A549 (cell line): ENCODE data around the gene PLET1. TPM values are rescaled to one million over a fixed set of nuclear protein-coding genes. Genes with fewer than 3 reads are reported as not detected.

Source experiments
- ATAC-seq, 2 experiments: fragments of 200-7000 bp in 1 of 2; fragments of >200 bp in 1 of 2; cut with Nextera tagmentation in 1 of 2; cut with Tn5 transposase in 1 of 2; 3 replicates each; pipeline versions ENCODE4 v1.8.0 to v1.9.1; 2018 to 2020; ENCODE audit warnings: mild to moderate bottlenecking in 1 of 2, moderate library complexity in 1 of 2
- CTCF ChIA-PET: fragments of 300-600 bp; sonication (Branson Sonifier 250); formaldehyde crosslinking; extraction: SDS; loops from one replicate; lab custom pipeline; 2021; ENCODE audit warnings: antibody characterized with exemption, inconsistent platforms; lab: Yijun Ruan, JAX
- POLR2A ChIA-PET: fragments of 350-600 bp; formaldehyde crosslinking; extraction: SDS; loops from one replicate; lab custom pipeline; 2021; ENCODE audit warnings: antibody characterized with exemption, inconsistent platforms; lab: Yijun Ruan, JAX
- DNase-seq, 2 experiments: peaks; one replicate each; pipeline versions ENCODE4 v3.0.0 to v3.0.0-alpha.2; 2011 to 2016; ENCODE audit warnings: low read depth in 1 of 2, low spot score in 1 of 2
- FAIRE-seq: peaks from 2 replicates; lab custom pipeline; 2011; peaks lifted over from hg19 to GRCh38; lab: Jason Lieb, UNC
- H3K27ac ChIP-seq, 2 experiments: fragments of >200 bp; sonication (Bioruptor Twin); formaldehyde crosslinking; 3 replicates each; pipeline ENCODE4 v1.5.1; 2016 to 2017
- H3K4me1 ChIP-seq: fragments of >200 bp; sonication (Bioruptor Twin); formaldehyde crosslinking; 3 replicates; pipeline ENCODE4 v1.6.1; 2016
- H3K4me2 ChIP-seq: fragments of >200 bp; sonication (Bioruptor Twin); formaldehyde crosslinking; 3 replicates; pipeline ENCODE4 v1.6.1; 2016
- H3K4me3 ChIP-seq: fragments of >200 bp; sonication (Bioruptor Twin); formaldehyde crosslinking; 3 replicates; pipeline ENCODE4 v1.5.1; 2016
- H3K9me3 ChIP-seq: fragments of >200 bp; sonication (Bioruptor Twin); formaldehyde crosslinking; 3 replicates; pipeline ENCODE4 v1.6.1; 2016
- BHLHE40 ChIP-seq: IDR thresholded peaks from 2 replicates; pipeline ENCODE4 v1.6.1; 2012; ENCODE audit warnings: low read depth, low read length, inconsistent platforms
- CEBPB ChIP-seq, 2 experiments: fragments of >200 bp in 1 of 2; sonication (Bioruptor Twin) in 1 of 2; formaldehyde crosslinking in 1 of 2; IDR thresholded peaks; 2 replicates each; pipeline ENCODE4 v1.6.1; 2012 to 2016
- CHD2 ChIP-seq: fragments of 150-350 bp; IDR thresholded peaks from 2 replicates; pipeline ENCODE4 v1.6.1; 2014; ENCODE audit warnings: low read length; ENCODE audit not compliant: partially characterized antibody
- GATA3 ChIP-seq: IDR thresholded peaks from 2 replicates; pipeline ENCODE4 v1.6.1; 2012; ENCODE audit warnings: borderline replicate concordance
- HDAC2 ChIP-seq: fragments of 200-600 bp; sonication (generic); IDR thresholded peaks from 2 replicates; pipeline ENCODE4 v1.6.1; 2016
- HOXB13 ChIP-seq: fragments of 250-450 bp; sonication (Bioruptor Pico); IDR thresholded peaks from 2 replicates; pipeline ENCODE4 v1.5.0; 2020; ENCODE audit warnings: low read depth, mild to moderate bottlenecking, moderate library complexity
- HOXB5 ChIP-seq: fragments of 250-450 bp; sonication (Bioruptor Pico); IDR thresholded peaks from 2 replicates; pipeline ENCODE4 v1.5.0; 2020; ENCODE audit warnings: mild to moderate bottlenecking, moderate library complexity
- JUN ChIP-seq, 2 experiments: fragments of >200 bp; sonication (Bioruptor Twin); formaldehyde crosslinking; IDR thresholded peaks; 2 replicates in 1 of 2; 3 replicates in 1 of 2; pipeline ENCODE4 v1.6.1; 2016 to 2017
- JUNB ChIP-seq: fragments of >200 bp; sonication (Bioruptor Twin); formaldehyde crosslinking; IDR thresholded peaks from 2 replicates; pipeline ENCODE4 v1.6.1; 2016
- MYC ChIP-seq: IDR thresholded peaks from 2 replicates; pipeline ENCODE4 v1.6.1; 2012; ENCODE audit warnings: mild to moderate bottlenecking, inconsistent platforms, low read length, improper control_type of control experiment, borderline replicate concordance
- NPAS2 ChIP-seq: fragments of 250-450 bp; sonication (Bioruptor Pico); IDR thresholded peaks from 2 replicates; pipeline ENCODE4 v1.8.0; 2022; ENCODE audit warnings: mild to moderate bottlenecking, moderate library complexity, borderline replicate concordance
- RAD21 ChIP-seq, 2 experiments: fragments of >200 bp in 1 of 2; sonication (Bioruptor Twin) in 1 of 2; formaldehyde crosslinking in 1 of 2; IDR thresholded peaks in 1 of 2; conservative IDR thresholded peaks in 1 of 2; 2 replicates in 1 of 2; 3 replicates in 1 of 2; pipeline ENCODE4 v1.6.1; 2012 to 2018; ENCODE audit warnings: inconsistent platforms in 1 of 2
- RNF2 ChIP-seq: fragments of 200-600 bp; sonication (generic); IDR thresholded peaks from 2 replicates; pipeline ENCODE4 v1.6.1; 2016; ENCODE audit warnings: low read depth, mild to moderate bottlenecking, antibody characterized with exemption, moderate library complexity, borderline replicate concordance
- SMC3 ChIP-seq: fragments of >200 bp; sonication (Bioruptor Twin); formaldehyde crosslinking; IDR thresholded peaks from 3 replicates; pipeline ENCODE4 v1.6.1; 2018; ENCODE audit warnings: inconsistent platforms
- TFCP2L1 ChIP-seq: fragments of 250-450 bp; sonication (Bioruptor Pico); IDR thresholded peaks from 2 replicates; pipeline ENCODE4 v1.5.0; 2021; ENCODE audit warnings: mild to moderate bottlenecking
- TP53 ChIP-seq: fragments of 250-450 bp; sonication (Bioruptor Pico); IDR thresholded peaks from 2 replicates; pipeline ENCODE4 v1.5.0; 2021; ENCODE audit warnings: mild to moderate bottlenecking, moderate library complexity
- ZC3H11A ChIP-seq: fragments of 450-650 bp; IDR thresholded peaks from 2 replicates; pipeline ENCODE4 v1.6.1; 2014; ENCODE audit warnings: antibody characterized with exemption, mild to moderate bottlenecking
- ZFP36 ChIP-seq: fragments of 450-650 bp; IDR thresholded peaks from 2 replicates; pipeline ENCODE4 v1.6.1; 2014; ENCODE audit warnings: borderline replicate concordance; ENCODE audit not compliant: partially characterized antibody
- WGBS: methylation state at CpG from one replicate; pipeline ENCODE4 v1.1.6; 2017; ENCODE audit errors: missing lambda C conversion rate; 5-methylcytosine and 5-hydroxymethylcytosine counted together
- polyA plus RNA-seq, 4 experiments: library from polyadenylated mRNA; depleted of rRNA in 3 of 4; stranded (reverse); fragments of >200 nt; fragmentation: RNase III in 1 of 4; extraction: RNeasy Plus Mini Kit Qiagen cat#74134 plus additional on column Dnase treatment in 1 of 4; gene quantifications; 2 replicates in 3 of 4; 3 replicates in 1 of 4; pipeline ENCODE4 v1.2.3, GENCODE V29; 2011 to 2017
- TF ChIP-seq, protein P1 (sequence below): fragments of 150-350 bp; IDR thresholded peaks from 2 replicates; pipeline ENCODE4 v1.6.1; 2014; ENCODE audit warnings: low read depth, mild to moderate bottlenecking, low read length
- TF ChIP-seq, protein P2 (sequence below): fragments of >200 bp; sonication (Bioruptor Twin); formaldehyde crosslinking; IDR thresholded peaks from 2 replicates; pipeline ENCODE4 v1.6.1; 2016
- TF ChIP-seq, protein P3 (sequence below): fragments of >200 bp; sonication (Bioruptor Twin); formaldehyde crosslinking; IDR thresholded peaks from 3 replicates; pipeline ENCODE4 v1.5.1; 2016
- TF ChIP-seq, protein P4 (sequence below): IDR thresholded peaks from 2 replicates; pipeline ENCODE4 v1.6.1; 2012

The PLET1 gene
- polyA plus RNA-seq, 2 of the 4 experiments (the other 2 are of a cell fraction): not detected

DNA sequence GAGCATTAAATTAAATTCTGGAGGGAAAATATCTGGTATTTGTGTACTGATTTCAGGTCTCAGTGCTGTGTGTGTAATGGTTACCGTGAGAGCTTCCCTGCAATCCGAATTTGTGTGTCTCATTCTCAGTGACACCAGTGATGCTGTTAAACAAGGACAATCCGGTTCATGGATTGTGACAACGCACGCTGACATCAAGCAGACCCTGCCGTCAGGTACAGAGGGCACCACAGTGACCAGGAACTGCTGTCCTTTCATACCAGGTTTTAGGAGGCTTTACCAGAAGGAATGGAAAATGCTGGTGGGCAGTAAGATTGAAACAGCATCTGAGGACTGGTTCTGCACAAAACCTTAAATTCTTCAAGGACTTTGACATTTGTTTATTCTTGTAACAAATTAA lies 30.5 kb upstream of the PLET1 start:
- TF ChIP-seq HDAC2 (no peak), HOXB13 (CRISPR knock-in tag) (no peak), TP53 (CRISPR knock-in tag) (no peak), BHLHE40 (no peak), RNF2 (no peak), JUN (IDR thresholded peaks at IDR 0.05) (no peak), ZFP36 (no peak)
- TF ChIP-seq, protein P1, sequence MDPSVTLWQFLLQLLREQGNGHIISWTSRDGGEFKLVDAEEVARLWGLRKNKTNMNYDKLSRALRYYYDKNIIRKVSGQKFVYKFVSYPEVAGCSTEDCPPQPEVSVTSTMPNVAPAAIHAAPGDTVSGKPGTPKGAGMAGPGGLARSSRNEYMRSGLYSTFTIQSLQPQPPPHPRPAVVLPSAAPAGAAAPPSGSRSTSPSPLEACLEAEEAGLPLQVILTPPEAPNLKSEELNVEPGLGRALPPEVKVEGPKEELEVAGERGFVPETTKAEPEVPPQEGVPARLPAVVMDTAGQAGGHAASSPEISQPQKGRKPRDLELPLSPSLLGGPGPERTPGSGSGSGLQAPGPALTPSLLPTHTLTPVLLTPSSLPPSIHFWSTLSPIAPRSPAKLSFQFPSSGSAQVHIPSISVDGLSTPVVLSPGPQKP: no peak
- TF ChIP-seq, protein P2, sequence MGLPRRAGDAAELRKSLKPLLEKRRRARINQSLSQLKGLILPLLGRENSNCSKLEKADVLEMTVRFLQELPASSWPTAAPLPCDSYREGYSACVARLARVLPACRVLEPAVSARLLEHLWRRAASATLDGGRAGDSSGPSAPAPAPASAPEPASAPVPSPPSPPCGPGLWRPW: no peak
- 96% methylated on average over 6 of the region's 6 CpGs for WGBS
- H3K27ac ChIP-seq: no peak overlapping the region; a peak in 1 of 6 replicates
- H3K4me3 ChIP-seq: no peak overlapping the region
- H3K4me2 ChIP-seq: no peak overlapping the region
- peaks cover 9% of the 10 kb centered on the region; the same call in 2 of the 3 replicates for H3K4me1 ChIP-seq
- DNase-seq (no peak), FAIRE-seq (no peak), ATAC-seq (no peak)
- ChIA-PET CTCF (interaction anchor here (1.4 to 1.6 kb wide), 2 partner anchors 274 to 998 kb away, joined by 3 read pairs; no protein-coding TSS in a partner anchor), POLR2A (no interaction called here)
- no peaks in the 10 kb centered on the region; the same call in 1 of the 3 replicates for H3K9me3 ChIP-seq

DNA sequence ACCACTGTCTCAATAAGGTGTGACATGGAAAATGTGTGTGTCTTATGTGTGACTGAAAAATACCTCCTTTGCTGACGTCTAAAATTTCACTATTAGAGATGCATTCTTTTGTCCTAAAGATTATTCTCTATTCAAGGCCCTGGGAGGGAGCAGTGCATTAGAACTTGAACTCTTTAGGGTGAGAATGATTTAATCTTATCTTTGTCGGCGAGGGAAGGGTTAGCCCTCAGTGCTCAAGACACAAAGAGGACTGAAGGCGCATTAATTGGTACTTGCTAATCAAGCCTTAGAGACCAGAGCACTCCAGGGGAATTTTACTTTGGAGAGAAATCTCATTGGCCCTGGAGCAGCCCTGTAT lies 29.8 kb upstream of the PLET1 start:
- CTCF ChIA-PET: no interaction called here
- no peaks in the 10 kb centered on the region; the same call in 1 of the 3 replicates for H3K9me3 ChIP-seq
- ATAC-seq (peak in 1 of 2 experiments; percentile 7; a peak in 3 of 6 replicates), FAIRE-seq (no peak), DNase-seq (no peak)
- POLR2A ChIA-PET: no interaction called here
- H3K4me2 ChIP-seq: peak overlapping the region; percentile 93
- H3K4me3 ChIP-seq: peak overlapping the region; percentile 59
- peak overlapping the region; percentile 73 to 86 for H3K27ac ChIP-seq
- H3K4me1 ChIP-seq: peaks cover 9% of the 10 kb centered on the region; the same call in 2 of the 3 replicates
- WGBS: 19% methylated on average over 4 of the region's 4 CpGs
- no peak for TF ChIP-seq ZC3H11A

DNA sequence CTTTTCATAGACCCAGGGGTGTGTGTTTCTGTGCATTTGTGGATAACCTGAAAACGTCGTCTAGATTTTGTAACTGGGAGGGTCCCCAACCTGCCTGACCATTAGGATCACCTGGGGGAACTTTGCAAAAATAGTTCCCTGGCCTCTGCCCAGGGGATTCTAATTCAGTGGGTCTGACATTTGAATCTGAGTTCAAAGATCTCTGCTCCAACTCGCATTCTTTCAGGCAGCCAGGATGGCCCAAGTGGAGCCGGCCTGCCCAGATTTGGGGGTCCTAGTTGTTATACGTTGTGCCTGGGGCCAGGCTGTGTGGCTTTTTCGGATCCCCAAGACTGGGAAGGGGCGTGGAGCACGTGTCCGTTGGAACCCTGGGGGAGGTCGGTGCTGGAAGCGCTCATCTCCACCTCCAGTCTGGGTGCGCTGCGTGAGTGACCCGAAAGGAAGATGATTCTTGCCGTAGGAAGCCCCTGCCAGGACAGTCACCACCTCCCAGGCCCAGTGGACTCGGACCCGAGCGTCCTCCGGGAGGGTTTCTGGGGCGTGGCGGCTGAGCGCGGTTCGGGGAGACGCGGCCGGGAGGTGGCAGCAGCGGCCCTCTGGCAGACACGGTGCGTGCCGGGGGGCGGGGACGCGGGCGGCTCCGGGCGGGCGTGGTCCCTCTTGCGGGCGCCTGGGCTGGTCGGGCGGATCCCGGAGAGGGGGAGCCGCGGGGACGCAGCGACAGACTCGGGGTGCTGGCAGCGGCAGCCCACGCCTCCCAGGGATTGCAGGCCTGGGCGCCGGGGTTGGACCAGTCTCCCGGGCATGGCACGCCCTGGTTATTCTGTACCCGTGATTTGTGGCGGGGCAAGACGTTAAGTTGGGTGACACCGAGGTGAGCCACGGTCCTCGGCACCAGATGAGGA lies 29.2 kb upstream of the PLET1 start:
- peak overlapping the region; percentile 73 to 86 for H3K27ac ChIP-seq
- peak; percentile 46 to 69 for DNase-seq
- peak overlapping the region; percentile 59 for H3K4me3 ChIP-seq
- ChIA-PET POLR2A (no interaction called here), CTCF (interaction anchor here (0.6 to 15.6 kb wide), 8 partner anchors 26 to 1579 kb away, joined by 3 to 247 read pairs (median 4); partner anchors contain the start of gene PTS)
- ATAC-seq: peak; percentile 96 to 99
- WGBS: 3% methylated on average over 2 of the region's 60 CpGs
- no peaks in the 10 kb centered on the region; the same call in 1 of the 3 replicates for H3K9me3 ChIP-seq
- H3K4me2 ChIP-seq: peak overlapping the region; percentile 93
- no peak for TF ChIP-seq GATA3
- TF ChIP-seq SMC3: peak; percentile 94
- TF ChIP-seq, protein P3, sequence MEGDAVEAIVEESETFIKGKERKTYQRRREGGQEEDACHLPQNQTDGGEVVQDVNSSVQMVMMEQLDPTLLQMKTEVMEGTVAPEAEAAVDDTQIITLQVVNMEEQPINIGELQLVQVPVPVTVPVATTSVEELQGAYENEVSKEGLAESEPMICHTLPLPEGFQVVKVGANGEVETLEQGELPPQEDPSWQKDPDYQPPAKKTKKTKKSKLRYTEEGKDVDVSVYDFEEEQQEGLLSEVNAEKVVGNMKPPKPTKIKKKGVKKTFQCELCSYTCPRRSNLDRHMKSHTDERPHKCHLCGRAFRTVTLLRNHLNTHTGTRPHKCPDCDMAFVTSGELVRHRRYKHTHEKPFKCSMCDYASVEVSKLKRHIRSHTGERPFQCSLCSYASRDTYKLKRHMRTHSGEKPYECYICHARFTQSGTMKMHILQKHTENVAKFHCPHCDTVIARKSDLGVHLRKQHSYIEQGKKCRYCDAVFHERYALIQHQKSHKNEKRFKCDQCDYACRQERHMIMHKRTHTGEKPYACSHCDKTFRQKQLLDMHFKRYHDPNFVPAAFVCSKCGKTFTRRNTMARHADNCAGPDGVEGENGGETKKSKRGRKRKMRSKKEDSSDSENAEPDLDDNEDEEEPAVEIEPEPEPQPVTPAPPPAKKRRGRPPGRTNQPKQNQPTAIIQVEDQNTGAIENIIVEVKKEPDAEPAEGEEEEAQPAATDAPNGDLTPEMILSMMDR: peak; percentile 76
- no peak for TF ChIP-seq HDAC2
- TF ChIP-seq CHD2: no peak
- TF ChIP-seq RAD21 (conservative IDR thresholded peaks at IDR 0.05 in 1 of 2, IDR thresholded peaks at IDR 0.05 in 1 of 2): peak; percentile 78 to 93
- TF ChIP-seq JUNB: no peak
- no peak for TF ChIP-seq RNF2
- TF ChIP-seq, protein P4, sequence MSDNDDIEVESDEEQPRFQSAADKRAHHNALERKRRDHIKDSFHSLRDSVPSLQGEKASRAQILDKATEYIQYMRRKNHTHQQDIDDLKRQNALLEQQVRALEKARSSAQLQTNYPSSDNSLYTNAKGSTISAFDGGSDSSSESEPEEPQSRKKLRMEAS: peak; percentile 59; the same call in 1 of the 2 replicates
- no peak for TF ChIP-seq TFCP2L1 (CRISPR knock-in tag)
- peak; percentile 66; the same call in 1 of the 2 replicates for TF ChIP-seq MYC
- no peak for TF ChIP-seq NPAS2
- TF ChIP-seq HOXB5: no peak
- no peak for TF ChIP-seq CEBPB (IDR thresholded peaks at IDR 0.05)
- peaks cover 9% of the 10 kb centered on the region; the same call in 2 of the 3 replicates for H3K4me1 ChIP-seq
- FAIRE-seq: no peak
